GM10266 (cell line): Measurements from ENCODE around the gene LFNG.
"Not testable (repeated sequence)": the region's sequence is repeated elsewhere in the genome, so short reads cannot be mapped to it uniquely, and the experiment has no call there.

Source experiments
- DNase-seq: peaks from one replicate; pipeline ENCODE4 v3.0.0; 2012; ENCODE audit errors: extremely low spot score
- CTCF ChIP-seq: IDR thresholded peaks from 2 replicates; pipeline ENCODE4 v1.5.1; 2012; ENCODE audit warnings: mild to moderate bottlenecking, low read depth; ENCODE audit not compliant: control insufficient read depth, insufficient read depth; ENCODE audit errors: missing control alignments

The LFNG gene

GRCh38 chr7:2528481-2529095 lies 9.0 kb downstream of the LFNG start:
- no peak for DNase-seq
- no peak for TF ChIP-seq CTCF

DNA sequence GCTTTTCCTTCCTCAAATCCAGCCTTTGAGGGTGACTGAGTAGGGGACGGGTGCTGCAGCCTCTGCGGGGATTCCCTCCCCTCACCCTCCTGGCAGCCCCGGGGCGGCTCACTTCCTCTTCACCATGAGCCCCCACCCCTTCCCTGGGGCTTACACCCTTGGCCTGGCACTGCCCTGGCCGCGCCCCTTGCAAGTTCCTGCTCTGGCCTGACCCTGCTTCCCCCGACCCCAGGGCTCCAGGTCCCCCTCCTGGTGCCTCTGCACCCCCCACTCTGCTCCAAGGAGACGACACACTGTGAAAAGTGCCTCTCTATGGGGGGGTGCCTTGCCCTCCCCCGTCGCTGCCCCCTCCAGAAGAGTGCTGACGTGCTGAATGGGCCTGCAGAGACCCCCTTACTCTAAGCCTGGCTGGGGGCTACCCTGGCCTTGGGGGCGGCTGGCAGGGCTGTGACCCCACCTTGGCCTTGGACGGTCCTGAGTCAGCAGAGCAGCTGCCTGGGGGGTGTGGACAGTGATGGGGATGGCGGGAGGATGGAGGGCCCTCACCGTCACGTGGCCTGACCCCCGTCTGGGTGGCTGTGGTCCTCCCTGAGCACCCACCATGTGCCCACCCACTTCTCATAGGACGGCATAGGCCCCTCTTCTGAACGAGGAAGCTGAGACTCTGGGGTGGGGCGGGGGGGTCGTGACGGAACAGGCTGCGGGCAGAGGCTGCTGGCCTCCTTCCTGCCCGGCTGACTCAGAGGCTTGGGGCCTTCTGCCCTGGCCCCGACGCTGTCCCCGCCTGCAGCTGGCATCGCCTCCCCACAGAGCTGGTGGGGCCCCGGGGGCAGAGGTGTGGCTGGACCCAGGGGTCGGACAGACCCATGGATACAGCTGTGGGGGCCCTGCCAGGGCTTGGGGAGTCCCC lies 9.8 kb downstream of the LFNG start:
- peak; percentile 74 for DNase-seq
- no peak for TF ChIP-seq CTCF

DNA sequence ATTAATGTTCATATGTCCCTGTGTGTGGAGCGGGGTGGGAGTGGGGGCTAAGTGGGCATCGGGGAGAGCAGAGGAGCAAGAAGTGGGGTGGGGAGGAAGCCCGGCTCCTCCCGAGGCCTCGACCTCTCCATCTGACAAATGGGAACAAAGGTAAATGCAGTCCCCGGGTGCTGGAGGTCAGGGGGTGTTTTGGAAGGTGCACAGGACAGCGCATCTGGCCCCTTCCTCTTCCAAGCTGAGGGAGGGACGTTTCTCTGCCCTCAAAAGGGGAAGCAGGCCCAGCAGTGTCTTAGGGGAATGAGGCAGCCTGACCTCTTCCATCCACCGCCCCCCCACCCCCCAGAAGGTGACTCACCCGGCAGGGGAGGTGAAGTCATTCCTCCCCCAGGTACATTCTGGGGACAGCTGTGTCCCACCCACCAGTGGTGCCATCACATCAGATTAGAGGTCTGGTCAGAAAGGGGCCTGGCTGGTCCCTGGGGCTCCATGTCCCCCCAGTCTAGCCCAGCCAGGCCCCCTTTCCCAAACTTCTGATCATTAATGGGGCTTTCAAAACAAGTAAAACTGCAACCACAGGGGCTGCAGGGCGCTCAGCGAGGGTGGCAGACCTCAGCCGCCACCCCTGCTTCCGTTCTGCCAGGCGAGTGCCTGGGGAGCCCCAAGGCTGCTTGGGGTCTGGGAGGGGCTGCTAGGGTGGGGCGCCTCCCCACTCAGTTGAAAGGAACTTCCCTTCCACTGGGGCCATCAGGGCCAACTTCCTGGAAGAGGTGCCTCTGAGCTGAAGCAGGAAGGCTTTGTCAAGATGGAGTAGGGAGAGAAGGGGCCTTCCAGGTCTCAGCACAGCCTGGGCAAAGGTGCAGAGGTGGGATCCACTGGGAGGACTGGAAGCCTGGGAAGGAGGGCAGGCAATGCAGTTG lies 10.8 kb downstream of the LFNG start:
- peak; percentile 86 for DNase-seq
- no peak for TF ChIP-seq CTCF

- DNase-seq: not testable (repeated sequence)
Measured at GRCh38 chr7:2530994-2531795, 11.6 kb downstream of the LFNG start.

DNA sequence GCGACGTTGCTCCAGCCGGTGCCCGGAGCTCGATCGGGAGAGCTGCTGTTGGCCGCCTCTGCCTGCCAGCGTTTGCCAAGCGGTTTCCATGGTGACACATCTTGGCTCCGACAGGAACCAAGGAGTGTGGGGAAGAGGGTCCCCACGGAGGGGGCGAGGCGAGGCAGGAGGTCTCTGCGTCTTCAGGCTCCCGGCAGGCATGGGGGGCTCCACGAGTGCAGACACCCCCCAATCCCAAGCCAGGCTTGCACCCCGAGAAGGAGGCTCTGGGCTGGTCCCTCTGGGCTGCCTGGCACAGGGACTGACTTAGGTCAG lies 12.2 kb downstream of the LFNG start:
- not testable (repeated sequence) for DNase-seq

- not testable (repeated sequence) for DNase-seq
Measured at GRCh38 chr7:2532199-2532772, 12.7 kb downstream of the LFNG start.

DNA sequence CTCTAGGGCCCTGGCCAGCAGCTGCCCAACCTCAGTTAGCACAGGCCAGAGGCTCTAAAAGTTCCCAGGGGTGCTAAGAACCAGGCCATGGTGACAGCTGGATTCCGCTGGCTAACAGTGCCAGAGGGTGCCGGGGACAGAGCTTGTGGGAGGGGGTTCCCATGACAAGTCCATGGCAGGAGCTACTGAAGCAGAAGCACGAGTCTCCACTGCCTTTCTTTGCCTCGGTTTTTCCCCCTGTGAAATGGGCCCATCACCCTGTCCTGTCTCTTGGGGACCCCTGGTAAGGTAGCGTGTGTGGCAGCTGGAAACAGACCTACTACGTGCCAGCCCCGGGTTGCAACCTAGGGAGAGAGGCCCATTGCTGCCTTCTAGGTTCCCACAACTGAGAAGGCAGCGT lies 13.2 kb downstream of the LFNG start:
- not testable (repeated sequence) for DNase-seq

DNA sequence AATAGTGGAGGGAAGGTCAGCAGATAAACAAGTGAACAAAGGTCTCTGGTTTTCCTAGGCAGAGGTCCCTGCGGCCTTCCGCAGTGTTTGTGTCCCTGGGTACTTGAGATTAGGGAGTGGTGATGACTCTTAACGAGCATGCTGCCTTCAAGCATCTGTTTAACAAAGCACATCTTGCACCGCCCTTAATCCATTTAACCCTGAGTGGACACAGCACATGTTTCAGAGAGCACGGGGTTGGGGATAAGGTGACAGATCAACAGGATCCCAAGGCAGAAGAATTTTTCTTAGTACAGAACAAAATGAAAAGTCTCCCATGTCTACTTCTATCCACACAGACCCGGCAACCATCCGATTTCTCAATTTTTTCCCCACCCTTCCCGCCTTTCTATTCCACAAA lies 14.0 kb downstream of the LFNG start:
- not testable (repeated sequence) for DNase-seq

DNA sequence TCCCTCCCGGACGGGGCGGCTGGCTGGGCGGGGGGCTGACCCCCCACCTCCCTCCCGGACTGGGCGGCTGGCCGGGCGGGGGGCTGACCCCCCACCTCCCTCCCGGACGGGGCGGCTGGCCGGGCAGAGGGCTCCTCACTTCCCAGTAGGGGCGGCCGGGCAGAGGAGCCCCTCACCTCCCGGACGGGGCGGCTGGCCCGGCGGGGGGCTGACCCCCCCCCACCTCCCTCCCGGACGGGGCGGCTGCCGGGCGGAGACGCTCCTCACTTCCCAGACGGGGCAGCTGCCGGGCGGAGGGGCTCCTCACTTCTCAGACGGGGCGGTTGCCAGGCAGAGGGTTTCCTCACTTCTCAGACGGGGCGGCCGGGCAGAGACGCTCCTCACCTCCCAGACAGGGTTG lies 14.6 kb downstream of the LFNG start:
- DNase-seq: not testable (repeated sequence)

DNA sequence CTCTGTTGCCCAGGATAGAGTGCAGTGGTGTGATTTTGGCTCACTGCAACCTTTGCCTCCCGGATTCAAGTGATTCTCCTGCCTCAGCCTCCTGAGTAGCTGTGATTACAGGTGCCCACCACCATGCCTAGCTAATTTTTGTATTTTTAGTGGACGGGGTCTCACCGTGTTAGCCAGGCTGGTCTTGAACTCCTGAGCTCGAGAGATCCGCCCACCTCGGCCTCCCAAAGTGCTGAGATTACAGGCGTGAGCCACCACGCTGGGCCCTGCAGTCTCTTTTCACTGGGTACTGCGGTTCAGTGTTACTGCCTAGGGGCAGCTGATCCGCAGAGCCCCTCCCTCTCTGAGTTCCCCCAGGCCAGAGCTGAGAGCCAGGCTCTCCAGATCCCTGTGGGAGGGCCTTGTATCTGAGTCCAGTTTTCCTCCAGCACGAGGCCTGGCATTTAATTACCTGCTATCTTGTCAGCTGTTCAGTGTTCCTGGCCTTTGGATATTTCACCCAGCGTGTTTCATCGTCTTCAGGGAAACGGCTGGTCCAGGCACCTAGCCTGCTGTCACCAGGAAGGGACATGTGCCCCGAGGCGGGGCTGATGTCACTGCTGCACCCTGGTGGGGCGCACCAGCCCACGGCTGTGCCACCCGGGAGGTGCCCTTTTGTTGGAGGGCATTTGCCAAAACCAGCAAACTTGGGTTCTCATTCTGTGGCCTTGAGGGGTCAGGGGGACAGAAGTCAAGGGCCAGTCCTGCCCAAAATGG lies 16.5 kb downstream of the LFNG start:
- not testable (repeated sequence) for DNase-seq
